Keratinocyte (primary cell): ENCODE data around the gene NUDT3. TPM values are rescaled to one million over a fixed set of nuclear protein-coding genes. Genes with fewer than 3 reads are reported as not detected.

Source experiments
- DNase-seq: peaks from one replicate; pipeline ENCODE4 v3.0.0-alpha.2; 2011; ENCODE audit warnings: low read depth, missing footprints, low spot score
- FAIRE-seq: peaks from 2 replicates; lab custom pipeline; 2011; peaks lifted over from hg19 to GRCh38; lab: Jason Lieb, UNC
- H2AFZ ChIP-seq: 2 replicates; pipeline ENCODE4 v1.6.0; 2012; ENCODE audit warnings: low read length, control low read depth, inconsistent platforms; ENCODE audit not compliant: control insufficient read depth
- H3K27ac ChIP-seq: 2 replicates; pipeline ENCODE4 v1.5.1; 2011; ENCODE audit warnings: low read length; ENCODE audit not compliant: control insufficient read depth, insufficient read depth
- H3K27me3 ChIP-seq: 3 replicates; pipeline ENCODE4 v1.6.0; 2011; ENCODE audit warnings: low read length; ENCODE audit not compliant: control insufficient read depth, insufficient read depth; ENCODE audit errors: extremely low read depth
- H3K36me3 ChIP-seq, 2 experiments: 2 replicates in 1 of 2; 3 replicates in 1 of 2; pipeline ENCODE4 v1.5.1; 2011; ENCODE audit warnings: low read length in 2 of 2, mild to moderate bottlenecking in 1 of 2; ENCODE audit not compliant: control insufficient read depth in 2 of 2, insufficient read depth in 2 of 2; ENCODE audit errors: extremely low read depth in 1 of 2
- H3K4me1 ChIP-seq: 3 replicates; pipeline ENCODE4 v1.5.1; 2011; ENCODE audit warnings: low read length; ENCODE audit not compliant: control insufficient read depth, insufficient read depth; ENCODE audit errors: extremely low read depth
- H3K4me2 ChIP-seq: 3 replicates; pipeline ENCODE4 v1.6.0; 2011; ENCODE audit warnings: low read depth, low read length; ENCODE audit not compliant: control insufficient read depth, insufficient read depth; ENCODE audit errors: extremely low read depth
- H3K4me3 ChIP-seq, 3 experiments: fragments of 200-600 bp in 1 of 3; sonication (generic) in 1 of 3; 2 replicates in 2 of 3; 3 replicates in 1 of 3; pipeline ENCODE4 v1.5.1; 2011 to 2016; ENCODE audit warnings: low read length in 3 of 3, mild to moderate bottlenecking in 3 of 3, control low read depth in 2 of 3, inconsistent platforms in 1 of 3, low read depth in 1 of 3, mixed read lengths in 1 of 3, mixed run types in 1 of 3, moderate library complexity in 1 of 3; ENCODE audit not compliant: control insufficient read depth in 2 of 3, insufficient read depth in 2 of 3; ENCODE audit errors: extremely low read depth in 1 of 3
- H3K79me2 ChIP-seq: 2 replicates; pipeline ENCODE4 v1.6.0; 2012; ENCODE audit warnings: low read length; ENCODE audit not compliant: control insufficient read depth, insufficient read depth
- H3K9ac ChIP-seq: 3 replicates; pipeline ENCODE4 v1.6.0; 2011; ENCODE audit warnings: low read length; ENCODE audit not compliant: control insufficient read depth, insufficient read depth; ENCODE audit errors: extremely low read depth
- H3K9me1 ChIP-seq: 3 replicates; pipeline ENCODE4 v1.6.0; 2011; ENCODE audit warnings: low read length; ENCODE audit not compliant: control insufficient read depth, insufficient read depth; ENCODE audit errors: extremely low read depth
- H3K9me3 ChIP-seq: 2 replicates; pipeline ENCODE4 v1.5.1; 2012; ENCODE audit warnings: low read depth, low read length; ENCODE audit not compliant: control insufficient read depth
- H4K20me1 ChIP-seq: 3 replicates; pipeline ENCODE4 v1.6.0; 2011; ENCODE audit warnings: low read length; ENCODE audit not compliant: control insufficient read depth, insufficient read depth; ENCODE audit errors: extremely low read depth
- CTCF ChIP-seq, 3 experiments: IDR thresholded peaks in 1 of 3; conservative IDR thresholded peaks in 1 of 3; optimal IDR thresholded peaks in 1 of 3; 2 replicates in 2 of 3; 3 replicates in 1 of 3; pipeline versions ENCODE3 to v1.5.1; 2011; ENCODE audit warnings: low read length in 3 of 3, mild to moderate bottlenecking in 3 of 3, moderate library complexity in 2 of 3, control low read depth in 1 of 3, inconsistent platforms in 1 of 3; ENCODE audit not compliant: insufficient read depth in 2 of 3; ENCODE audit errors: extremely low read depth in 1 of 3
- EZH2 ChIP-seq: IDR thresholded peaks from one replicate; pipeline ENCODE4 v1.6.1; 2012; ENCODE audit warnings: inconsistent platforms, mild to moderate bottlenecking, low read length, moderate library complexity
- dilution Hi-C: fragments of 300-500 bp; cut with MboI; formaldehyde crosslinking; loops from one replicate; pipeline ENCODE4 v1.7.0; 2020; ENCODE audit warnings: low sequenced_read_pairs; ENCODE audit not compliant: extremely low pct_ligation_motif_present
- polyA plus RNA-seq, 5 experiments: library from polyadenylated mRNA; depleted of rRNA in 3 of 5; stranded (reverse) in 3 of 5; stranded (forward) in 1 of 5; unstranded in 1 of 5; fragments of >200 nt; gene quantifications; 1 replicate in 1 of 5; 2 replicates in 3 of 5; 3 replicates in 1 of 5; pipeline versions ENCODE4 v1.2.1 to v1.2.3, GENCODE V29; 2011 to 2012; ENCODE audit warnings: missing spikeins in 2 of 5, low read depth in 1 of 5, low replicate concordance in 1 of 5

NUDT3 gene
- polyA plus RNA-seq, 1 donor (not counting 4 experiments of a cell fraction or from before 2014, with no cell fraction given) = 16.5 TPM

- no peak for FAIRE-seq
- Histone ChIP-seq H3K27ac (no peak overlapping the region), H3K4me3 (no peak overlapping the region), H3K36me3 (no peaks in the 10 kb centered on the region), H3K4me1 (no peaks in the 10 kb centered on the region), H2AFZ (no peak overlapping the region), H3K27me3 (no peaks in the 10 kb centered on the region), H3K9me1 (no peaks in the 10 kb centered on the region), H3K4me2 (no peak overlapping the region), H3K9ac (no peak overlapping the region), H3K9me3 (no peaks in the 10 kb centered on the region), H4K20me1 (no peaks in the 10 kb centered on the region), H3K79me2 (peaks cover 20% of the 10 kb centered on the region)
- dilution Hi-C loops = no loop called here
- TF ChIP-seq CTCF (optimal IDR thresholded peaks at IDR 0.05 in 1 of 3, IDR thresholded peaks at IDR 0.05 in 1 of 3, conservative IDR thresholded peaks at IDR 0.05 in 1 of 3; ENCODE audit: extremely low read depth in 1 of 3, insufficient read depth in 2 of 3, low read length in 3 of 3) (no peak), EZH2 (no peak)
- no peak for DNase-seq
Measured at GRCh38 chr6:34305497-34305896, 87.0 kb downstream of the NUDT3 start.

GRCh38 chr6:34304164-34304563 lies 88.3 kb downstream of the NUDT3 start:
- Histone ChIP-seq H3K27me3 (no peaks in the 10 kb centered on the region), H4K20me1 (no peaks in the 10 kb centered on the region), H3K4me3 (no peak overlapping the region), H3K9ac (no peak overlapping the region), H3K79me2 (peaks cover 11% of the 10 kb centered on the region), H3K36me3 (no peaks in the 10 kb centered on the region), H3K4me1 (no peaks in the 10 kb centered on the region), H3K9me3 (no peaks in the 10 kb centered on the region), H3K4me2 (no peak overlapping the region), H2AFZ (no peak overlapping the region), H3K9me1 (no peaks in the 10 kb centered on the region), H3K27ac (no peak overlapping the region)
- no peak for DNase-seq
- TF ChIP-seq EZH2 = no peak
- TF ChIP-seq CTCF (optimal IDR thresholded peaks at IDR 0.05 in 1 of 3, IDR thresholded peaks at IDR 0.05 in 1 of 3, conservative IDR thresholded peaks at IDR 0.05 in 1 of 3; ENCODE audit: extremely low read depth in 1 of 3, insufficient read depth in 2 of 3, low read length in 3 of 3) = no peak
- no peak for FAIRE-seq
- dilution Hi-C loops = no loop called here
